HEK293 (cell line): ENCODE results near the gene C9orf43.
A peak's percentile ranks its signal among the peaks of the same experiment; 100 is the strongest.

Experiments used
- BCL11B ChIP-seq: fragments of 450-650 bp; formaldehyde crosslinking; IDR thresholded peaks from 2 replicates; pipeline ENCODE4 v1.5.1; 2016; ENCODE audit warnings: low read depth, missing biosample characterization, missing genetic modification characterization
- ELK4 ChIP-seq: IDR thresholded peaks from 2 replicates; pipeline ENCODE4 v1.6.1; 2011; ENCODE audit warnings: mild to moderate bottlenecking, low read depth, low read length, borderline replicate concordance
- KLF17 ChIP-seq: fragments of 450-650 bp; formaldehyde crosslinking; IDR thresholded peaks from 2 replicates; pipeline ENCODE4 v1.5.1; 2016; ENCODE audit warnings: missing biosample characterization, missing genetic modification characterization
- MZF1 ChIP-seq: fragments of 450-650 bp; formaldehyde crosslinking; IDR thresholded peaks from 2 replicates; pipeline ENCODE4 v1.5.1; 2017; ENCODE audit warnings: missing biosample characterization, missing genetic modification characterization, borderline replicate concordance
- PBX3 ChIP-seq: sonication (generic); formaldehyde crosslinking; IDR thresholded peaks from 2 replicates; pipeline ENCODE4 v1.8.1; 2022; ENCODE audit warnings: mild to moderate bottlenecking, moderate library complexity, missing genetic modification reagents
- SETDB1 ChIP-seq: IDR thresholded peaks from one replicate; pipeline ENCODE4 v1.6.1; 2017; ENCODE audit warnings: mild to moderate bottlenecking, low read length, moderate library complexity, mixed read lengths; ENCODE audit not compliant: insufficient read length
- SP3 ChIP-seq: fragments of 450-650 bp; formaldehyde crosslinking; IDR thresholded peaks from 2 replicates; pipeline ENCODE4 v1.5.1; 2016; ENCODE audit warnings: missing biosample characterization, missing genetic modification characterization
- TRIM28 ChIP-seq: IDR thresholded peaks from 2 replicates; pipeline ENCODE4 v1.6.1; 2011; ENCODE audit warnings: low read length, control low read depth, borderline replicate concordance
- YY2 ChIP-seq: fragments of 450-650 bp; formaldehyde crosslinking; IDR thresholded peaks from 2 replicates; pipeline ENCODE4 v1.5.1; 2016; ENCODE audit warnings: missing biosample characterization, missing genetic modification characterization
- ZBTB17 ChIP-seq: fragments of 450-650 bp; formaldehyde crosslinking; IDR thresholded peaks from 2 replicates; pipeline ENCODE4 v1.5.1; 2016; ENCODE audit warnings: missing biosample characterization, missing genetic modification characterization
- ZBTB21 ChIP-seq: fragments of 450-650 bp; formaldehyde crosslinking; IDR thresholded peaks from 2 replicates; pipeline ENCODE4 v1.5.1; 2017; ENCODE audit warnings: missing biosample characterization, missing genetic modification characterization
- ZBTB44 ChIP-seq: fragments of 450-650 bp; IDR thresholded peaks from 2 replicates; pipeline ENCODE4 v1.5.1; 2018; ENCODE audit warnings: missing biosample characterization, mild to moderate bottlenecking, missing genetic modification characterization
- ZIC2 ChIP-seq: fragments of 450-650 bp; formaldehyde crosslinking; IDR thresholded peaks from 2 replicates; pipeline ENCODE4 v1.5.1; 2016; ENCODE audit warnings: missing biosample characterization, missing genetic modification characterization
- ZNF133 ChIP-seq: fragments of 450-650 bp; formaldehyde crosslinking; IDR thresholded peaks from 2 replicates; pipeline ENCODE4 v1.5.1; 2016; ENCODE audit warnings: missing biosample characterization, missing genetic modification characterization
- ZNF18 ChIP-seq: fragments of 450-650 bp; formaldehyde crosslinking; IDR thresholded peaks from 2 replicates; pipeline ENCODE4 v1.5.1; 2016; ENCODE audit warnings: missing biosample characterization, missing genetic modification characterization
- ZNF2 ChIP-seq: fragments of 450-650 bp; formaldehyde crosslinking; IDR thresholded peaks from 2 replicates; pipeline ENCODE4 v1.5.1; 2016; ENCODE audit warnings: missing biosample characterization, missing genetic modification characterization
- ZNF23 ChIP-seq: fragments of 450-650 bp; formaldehyde crosslinking; IDR thresholded peaks from 2 replicates; pipeline ENCODE4 v1.5.1; 2016; ENCODE audit warnings: missing biosample characterization, missing genetic modification characterization, borderline replicate concordance
- ZNF266 ChIP-seq: fragments of 450-650 bp; formaldehyde crosslinking; IDR thresholded peaks from 2 replicates; pipeline ENCODE4 v1.5.1; 2016; ENCODE audit warnings: missing biosample characterization, missing genetic modification characterization, low read depth
- ZNF341 ChIP-seq: fragments of 450-650 bp; formaldehyde crosslinking; IDR thresholded peaks from 2 replicates; pipeline ENCODE4; 2016; ENCODE audit warnings: low read depth, missing biosample characterization, missing genetic modification characterization
- ZNF366 ChIP-seq: fragments of 450-650 bp; formaldehyde crosslinking; conservative IDR thresholded peaks from 2 replicates; pipeline ENCODE4 v1.5.1; 2016; ENCODE audit warnings: missing biosample characterization, missing genetic modification characterization
- ZNF398 ChIP-seq: fragments of 450-650 bp; formaldehyde crosslinking; IDR thresholded peaks from 2 replicates; pipeline ENCODE4 v1.5.1; 2017; ENCODE audit warnings: missing biosample characterization, missing genetic modification characterization
- ZNF433 ChIP-seq: fragments of 450-650 bp; formaldehyde crosslinking; IDR thresholded peaks from 2 replicates; pipeline ENCODE4 v1.5.1; 2016; ENCODE audit warnings: missing biosample characterization, missing genetic modification characterization, low read depth
- ZNF501 ChIP-seq: fragments of 450-650 bp; formaldehyde crosslinking; IDR thresholded peaks from 2 replicates; pipeline ENCODE4 v1.5.1; 2016; ENCODE audit warnings: missing biosample characterization, missing genetic modification characterization
- ZNF529 ChIP-seq: fragments of 450-650 bp; formaldehyde crosslinking; IDR thresholded peaks from 2 replicates; pipeline ENCODE4 v1.5.1; 2017; ENCODE audit warnings: missing genetic modification characterization, missing biosample characterization; ENCODE audit not compliant: insufficient replicate concordance
- ZNF596 ChIP-seq: fragments of 450-650 bp; IDR thresholded peaks from 2 replicates; pipeline ENCODE4 v1.5.0; 2018; ENCODE audit warnings: missing biosample characterization, mild to moderate bottlenecking, missing genetic modification characterization, moderate library complexity
- ZNF600 ChIP-seq: fragments of 450-650 bp; formaldehyde crosslinking; IDR thresholded peaks from 2 replicates; pipeline ENCODE4 v1.5.1; 2016; ENCODE audit warnings: missing biosample characterization, missing genetic modification characterization
- ZNF707 ChIP-seq: fragments of 450-650 bp; formaldehyde crosslinking; IDR thresholded peaks from 2 replicates; pipeline ENCODE4 v1.5.1; 2016; ENCODE audit warnings: missing biosample characterization, missing genetic modification characterization
- ZNF776 ChIP-seq: fragments of 450-650 bp; formaldehyde crosslinking; IDR thresholded peaks from 2 replicates; pipeline ENCODE4 v1.5.0; 2017; ENCODE audit warnings: missing biosample characterization, missing genetic modification characterization, borderline replicate concordance
- ZNF785 ChIP-seq: fragments of 450-650 bp; formaldehyde crosslinking; IDR thresholded peaks from 2 replicates; pipeline ENCODE4 v1.5.1; 2016; ENCODE audit warnings: missing biosample characterization, missing genetic modification characterization
- ZNF843 ChIP-seq: fragments of 450-650 bp; formaldehyde crosslinking; IDR thresholded peaks from 2 replicates; pipeline ENCODE4 v1.5.1; 2016; ENCODE audit warnings: missing biosample characterization, missing genetic modification characterization
- ZSCAN18 ChIP-seq: fragments of 450-650 bp; formaldehyde crosslinking; IDR thresholded peaks from 2 replicates; pipeline ENCODE4 v1.5.1; 2016; ENCODE audit warnings: missing biosample characterization, missing genetic modification characterization

C9orf43 gene

GRCh38 chr9:113410207-113410864 lies at the start of gene C9orf43, which contains the start of gene POLE3 (continued):
- TF ChIP-seq PBX3 (peak; percentile 66; the same call in 1 of the 2 replicates), ZNF501 (peak; percentile 89), KLF17 (tag by site-specific recombination) (peak; percentile 69), ZNF2 (tag by site-specific recombination) (no peak), ZNF23 (tag by site-specific recombination) (no peak), ZNF341 (peak; percentile 92; the same call in 1 of the 2 replicates), ZBTB44 (tag by site-specific recombination) (no peak), ELK4 (no peak), ZBTB17 (tag by site-specific recombination) (peak; percentile 29; the same call in 1 of the 2 replicates), SP3 (peak; percentile 91), ZSCAN18 (no peak), ZNF529 (tag by site-specific recombination) (no peak), ZNF433 (tag by site-specific recombination) (no peak), ZBTB21 (no peak; the same call in 1 of the 2 replicates), ZIC2 (tag by site-specific recombination) (peak; percentile 62; the same call in 1 of the 2 replicates), ZNF596 (tag by site-specific recombination) (no peak), ZNF366 (no peak), ZNF785 (tag by site-specific recombination) (no peak), ZNF600 (tag by site-specific recombination) (peak; percentile 67), ZNF776 (tag by site-specific recombination) (no peak), ZNF266 (tag by site-specific recombination) (no peak), ZNF398 (tag by site-specific recombination) (peak; percentile 66), SETDB1 (no peak), YY2 (tag by site-specific recombination) (peak; percentile 64; the same call in 1 of the 2 replicates), ZNF133 (tag by site-specific recombination) (no peak), TRIM28 (no peak), MZF1 (tag by site-specific recombination) (no peak), ZNF707 (tag by site-specific recombination) (no peak), ZNF843 (tag by site-specific recombination) (peak; percentile 38; the same call in 1 of the 2 replicates), ZNF18 (tag by site-specific recombination) (peak; percentile 52; the same call in 1 of the 2 replicates), BCL11B (no peak)
